ENCODE data around the gene TTC23.

The TTC23 gene

DNA sequence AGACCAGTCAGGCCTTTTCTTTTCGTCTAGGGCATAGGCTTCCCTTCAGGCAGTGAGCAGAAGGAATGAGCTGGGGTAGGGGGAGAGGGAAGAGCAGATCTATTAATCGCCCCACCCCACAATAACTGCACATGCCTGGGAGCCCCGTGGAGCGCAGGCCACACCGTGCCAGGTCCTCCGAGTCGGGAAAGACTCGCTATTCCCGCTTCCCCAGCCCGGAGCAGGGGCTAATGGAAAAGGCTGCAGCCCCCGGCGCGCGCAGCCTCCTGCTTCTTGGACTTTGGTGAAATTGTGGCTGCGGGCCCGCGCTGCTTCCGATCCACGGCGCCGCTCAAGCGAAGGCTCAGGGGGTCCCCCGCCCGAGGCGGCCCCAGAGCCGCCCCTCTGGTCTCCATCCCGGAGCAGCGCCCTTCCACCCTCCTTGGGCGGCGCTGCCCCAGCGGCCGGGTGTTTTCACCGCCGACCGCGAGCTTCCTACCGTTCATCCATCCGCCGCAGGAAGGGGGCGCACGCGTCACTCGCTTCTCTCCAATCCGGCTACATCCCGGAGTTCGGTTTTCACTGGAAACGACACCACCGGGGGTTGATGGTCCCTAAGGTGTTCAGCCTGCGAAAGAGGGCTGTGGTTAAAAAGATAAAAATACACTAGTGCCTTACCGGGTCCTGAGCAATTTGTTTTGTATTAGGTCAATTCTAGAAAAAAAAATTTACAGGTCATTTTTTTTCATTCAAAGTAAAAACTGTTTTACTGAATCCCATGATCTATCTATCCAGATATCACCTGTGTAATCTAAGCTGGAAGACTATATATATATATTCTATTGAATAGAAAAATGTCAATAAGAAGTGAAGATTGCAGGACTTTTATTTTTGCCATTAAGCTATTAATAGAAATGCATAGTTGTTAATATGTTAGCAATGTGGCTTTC, 148.9 kb downstream of the TTC23 start:
- peak; percentile 69 for DNase-seq

DNA sequence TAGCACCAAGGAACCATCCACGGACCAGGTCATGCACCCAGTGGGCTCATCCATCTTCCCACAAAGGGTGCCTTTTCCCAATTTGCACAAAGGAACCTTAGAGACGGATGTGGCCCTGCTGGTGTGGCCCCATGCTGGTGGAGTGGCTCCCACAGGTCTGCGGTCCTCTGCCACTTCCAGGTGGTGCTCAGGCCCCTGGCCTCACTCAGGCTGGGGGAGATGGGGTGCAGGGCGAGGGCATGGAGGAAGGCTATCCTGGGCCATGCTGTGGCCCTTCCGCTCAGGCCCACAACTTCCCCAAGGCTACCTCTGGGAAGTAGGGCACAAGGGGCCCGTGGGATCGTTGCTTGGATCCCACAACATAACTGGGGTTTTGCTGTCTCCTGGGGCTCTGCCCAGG, 149.7 kb downstream of the TTC23 start:
- DNase-seq = no peak

DNA sequence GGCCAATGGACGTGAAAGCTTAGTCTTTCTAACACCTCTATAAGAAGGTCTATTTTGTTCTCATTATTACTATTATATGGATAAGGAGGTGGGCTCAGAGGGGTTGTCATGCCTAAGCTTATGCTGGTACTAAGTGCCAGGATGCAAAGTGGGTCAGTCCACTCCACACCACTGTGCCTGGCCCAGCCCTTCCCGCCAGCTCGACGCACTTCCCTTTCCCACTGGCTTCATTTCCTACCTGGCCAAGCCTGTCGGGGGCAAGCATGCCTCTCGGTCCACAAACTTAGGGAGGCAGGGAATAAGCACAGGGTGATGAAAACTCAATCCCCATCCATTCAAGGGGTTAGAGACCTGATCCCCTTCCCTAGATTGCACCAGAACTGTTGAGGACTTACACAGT, 150.4 kb downstream of the TTC23 start:
- DNase-seq = no peak

DNA sequence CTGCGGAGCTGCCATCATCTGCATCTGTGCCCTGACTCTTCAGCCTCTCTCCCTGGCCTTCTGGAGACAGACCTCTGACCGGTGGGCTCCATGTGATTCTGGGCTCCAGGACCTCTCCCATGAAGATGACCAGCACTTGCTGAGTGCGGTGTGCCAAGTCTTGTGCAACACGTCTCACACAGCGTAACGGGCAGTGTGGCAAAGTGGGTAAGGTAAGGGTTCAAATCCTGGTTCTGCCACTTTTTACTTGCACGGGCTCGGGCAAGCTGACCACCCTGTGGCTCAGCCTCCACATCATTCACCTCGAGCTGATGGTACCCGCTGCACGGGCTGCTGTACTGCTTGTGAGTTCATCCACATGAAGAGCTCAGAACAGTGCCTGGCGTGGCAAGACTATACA, 151.0 kb downstream of the TTC23 start:
- no peak for DNase-seq

DNA sequence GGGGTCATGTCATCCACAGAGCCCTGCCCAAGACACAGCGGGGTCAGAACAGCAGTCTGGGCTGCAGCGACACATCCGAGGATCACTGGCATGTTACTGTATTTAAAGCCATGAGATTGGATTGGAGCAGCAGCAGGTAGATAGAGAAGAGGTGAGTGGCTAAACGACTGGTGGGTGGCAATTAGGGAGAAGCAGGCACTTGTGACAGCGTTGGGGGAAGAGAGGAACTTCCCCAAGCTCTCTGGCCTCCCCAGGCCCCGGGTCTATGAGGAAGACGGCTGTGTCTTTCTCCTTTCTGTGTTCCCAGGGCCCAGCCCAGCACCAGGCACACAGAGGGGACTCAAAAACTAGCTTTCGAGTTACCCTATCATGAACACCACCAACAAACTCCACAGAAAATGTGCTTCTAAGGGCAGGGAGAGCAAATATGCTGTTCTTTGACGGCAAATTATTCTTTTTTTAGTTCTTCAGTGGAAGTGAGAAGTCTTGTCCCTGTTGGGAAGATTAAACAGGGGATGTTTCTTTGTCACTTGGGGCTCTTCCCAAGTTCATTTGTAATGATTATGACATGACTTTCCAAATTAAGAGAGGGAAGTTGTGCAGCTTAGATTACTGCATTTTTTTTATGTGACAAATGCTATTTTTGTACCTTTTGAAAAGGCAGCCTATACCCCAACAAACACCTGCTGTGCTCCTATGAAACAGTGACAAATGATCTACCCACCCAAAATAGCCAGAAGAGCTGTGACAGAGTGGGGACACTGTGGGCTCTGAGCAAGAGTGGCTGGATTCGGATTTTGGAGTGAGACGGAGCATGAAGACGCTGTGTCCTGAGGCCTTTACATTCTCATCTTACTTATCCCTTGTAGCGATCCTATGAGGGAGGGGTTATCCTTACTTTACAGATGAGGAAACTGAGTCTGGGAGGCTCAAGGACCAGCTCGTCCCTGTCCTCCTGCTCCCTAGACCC, 151.7 kb downstream of the TTC23 start:
- no peak for DNase-seq

DNA sequence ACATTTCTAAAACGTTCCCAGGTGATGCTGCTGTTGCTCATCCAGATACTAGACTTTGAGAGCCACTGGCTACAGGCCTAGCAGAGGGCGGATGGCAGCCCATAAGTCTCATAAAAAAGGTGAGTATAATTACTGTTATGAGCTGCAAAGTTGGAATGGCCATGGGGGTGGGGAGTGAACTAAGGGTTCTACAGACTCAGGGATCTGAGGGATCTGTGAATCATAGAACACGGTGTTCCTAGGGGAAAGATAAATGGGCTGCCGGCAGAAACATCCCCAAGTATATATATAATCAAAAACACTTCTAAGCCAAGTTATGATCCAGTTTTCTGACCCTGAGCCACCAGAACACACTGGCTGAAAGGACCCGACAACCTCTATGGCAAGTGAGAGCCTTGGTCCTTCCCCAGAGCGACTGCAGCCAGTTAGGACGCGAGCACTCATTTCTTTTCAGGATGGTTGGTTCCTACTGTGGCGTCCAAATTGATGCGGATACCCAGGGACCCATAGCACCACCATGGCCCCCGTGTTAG, 152.4 kb downstream of the TTC23 start:
- no peak for DNase-seq

DNA sequence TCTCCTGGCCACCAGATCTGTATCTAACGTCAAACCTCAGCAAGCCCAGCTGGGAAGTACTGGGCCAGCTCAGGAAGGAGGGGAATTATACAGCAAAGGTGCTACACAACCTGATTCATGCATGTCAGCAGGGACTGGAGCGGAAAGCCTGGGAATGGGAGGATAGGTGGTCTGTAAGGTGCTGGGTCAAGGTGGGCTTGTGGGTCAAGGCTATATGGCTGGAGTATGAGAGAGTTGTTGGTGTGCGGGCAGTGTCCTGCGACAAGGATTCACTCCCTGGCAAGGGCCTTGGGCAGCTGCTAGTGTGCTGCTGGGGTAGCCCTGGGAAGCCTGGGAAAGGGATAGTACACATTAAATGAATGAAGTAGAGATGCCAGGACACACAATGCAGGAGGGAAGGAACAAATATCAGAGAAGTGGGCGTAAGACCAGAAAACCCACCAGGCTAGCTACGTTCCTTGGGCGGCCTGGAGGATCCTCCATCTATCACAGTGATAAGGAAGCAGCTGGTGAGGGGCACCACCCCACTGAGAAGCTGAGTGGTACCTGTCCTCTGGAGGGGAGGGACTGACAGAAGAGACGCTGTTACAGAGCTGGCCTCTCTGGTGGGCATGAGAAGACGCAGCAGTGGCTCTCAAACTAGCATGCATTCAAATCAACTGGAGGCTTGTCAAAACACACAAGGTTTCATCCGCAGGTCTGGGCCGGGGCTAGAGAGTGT, 153.0 kb downstream of the TTC23 start:
- no peak for DNase-seq

DNA sequence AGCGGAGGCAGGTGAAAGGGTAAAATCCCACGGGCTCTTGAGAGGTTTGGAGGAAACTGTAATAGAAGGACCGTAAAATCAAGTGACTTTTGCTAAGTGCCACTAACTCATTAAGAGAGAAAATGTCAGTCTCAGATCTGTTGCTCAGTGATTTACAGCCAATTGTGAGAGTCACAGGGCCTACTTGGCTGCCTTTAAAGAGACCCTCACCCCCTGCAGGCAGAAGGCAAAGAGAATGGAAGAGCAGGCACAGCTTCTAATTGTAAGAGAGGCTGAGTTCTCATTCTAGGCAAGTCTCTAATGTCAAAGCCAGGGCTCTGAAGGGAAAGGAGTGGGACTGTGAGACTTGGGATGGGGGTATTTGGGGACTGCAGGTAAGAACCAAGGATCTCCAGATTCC, 153.8 kb downstream of the TTC23 start:
- no peak for DNase-seq

DNA sequence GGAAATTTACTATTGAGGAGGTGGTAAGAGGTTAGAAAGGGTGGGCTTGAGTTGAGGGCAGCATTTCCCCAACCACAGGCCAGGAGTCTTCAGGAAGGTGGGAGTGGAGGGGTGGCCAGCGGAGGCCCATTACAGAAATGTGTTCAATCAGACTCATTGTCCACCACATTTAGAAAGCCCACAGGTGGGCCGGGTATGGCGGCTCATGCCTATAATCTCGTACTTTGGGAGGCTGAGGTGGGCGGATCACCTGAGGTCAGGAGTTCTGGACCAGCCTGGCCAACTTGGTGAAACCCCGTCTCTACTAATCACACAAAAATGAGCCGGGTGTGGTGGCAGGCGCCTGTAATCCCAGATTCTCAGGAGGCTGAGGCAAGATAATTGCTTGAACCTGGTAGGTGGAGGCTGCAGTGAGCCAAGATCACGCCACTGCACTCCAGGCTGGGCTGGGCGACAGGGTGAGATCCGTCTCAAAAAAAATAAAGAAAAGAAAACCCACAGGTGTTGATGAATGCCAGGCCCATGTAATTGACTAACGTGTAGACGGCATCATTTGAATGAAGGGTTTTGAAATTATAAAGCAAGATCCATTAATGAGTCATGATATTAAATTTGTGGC, 156.7 kb downstream of the TTC23 start:
- DNase-seq = no peak

DNA sequence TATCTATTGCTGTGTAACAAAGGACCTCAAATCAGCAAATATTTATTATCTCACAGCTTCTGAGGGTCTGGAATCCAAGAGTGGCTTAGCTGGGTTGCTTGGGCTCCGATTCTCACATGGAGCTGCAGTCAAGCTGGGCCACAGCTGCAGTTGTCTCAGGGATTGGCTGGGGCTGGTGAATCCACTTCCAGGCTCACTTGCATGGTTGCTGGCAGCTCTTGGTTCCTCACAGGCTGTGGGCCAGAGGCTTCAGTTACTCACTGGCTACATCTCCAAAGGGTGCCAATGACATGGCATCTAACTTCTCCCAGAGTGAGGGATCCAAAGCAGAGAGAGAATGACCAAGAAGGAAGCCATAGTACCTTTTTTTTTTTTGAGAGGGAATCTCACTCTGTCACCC, 158.4 kb downstream of the TTC23 start:
- no peak for DNase-seq

DNA sequence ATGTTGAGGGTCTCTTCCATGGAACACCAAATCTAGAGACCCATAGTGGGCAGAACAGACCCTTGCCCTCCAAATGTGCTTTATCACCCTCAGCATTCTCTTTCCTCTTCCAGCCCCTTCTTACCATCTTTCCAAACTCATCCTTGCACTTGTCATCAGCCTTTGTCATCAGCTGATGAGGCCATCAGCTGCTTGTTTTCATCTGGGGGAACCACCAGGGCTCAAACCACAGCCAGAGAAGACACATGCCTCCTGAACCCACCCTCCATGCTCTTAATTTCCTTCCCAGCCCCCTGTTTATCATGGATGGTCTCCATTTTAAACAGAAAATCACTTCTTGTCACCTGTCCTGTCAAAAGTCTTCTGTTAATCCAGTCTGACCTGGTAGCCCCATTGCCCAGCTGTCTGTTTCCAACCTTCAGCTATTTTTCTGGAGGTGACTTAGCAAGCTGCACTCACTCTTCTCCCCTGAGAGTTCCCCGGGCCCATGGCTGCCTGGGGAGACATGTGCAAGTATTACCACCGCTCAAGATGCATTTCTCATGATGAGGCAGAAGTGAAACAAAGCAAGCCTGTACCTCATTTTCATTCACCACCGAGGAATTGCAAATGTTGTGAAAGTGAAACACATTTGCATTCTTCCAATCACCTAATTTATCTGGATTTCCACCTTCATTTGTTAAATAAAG, 159.2 kb downstream of the TTC23 start:
- no peak for DNase-seq

DNA sequence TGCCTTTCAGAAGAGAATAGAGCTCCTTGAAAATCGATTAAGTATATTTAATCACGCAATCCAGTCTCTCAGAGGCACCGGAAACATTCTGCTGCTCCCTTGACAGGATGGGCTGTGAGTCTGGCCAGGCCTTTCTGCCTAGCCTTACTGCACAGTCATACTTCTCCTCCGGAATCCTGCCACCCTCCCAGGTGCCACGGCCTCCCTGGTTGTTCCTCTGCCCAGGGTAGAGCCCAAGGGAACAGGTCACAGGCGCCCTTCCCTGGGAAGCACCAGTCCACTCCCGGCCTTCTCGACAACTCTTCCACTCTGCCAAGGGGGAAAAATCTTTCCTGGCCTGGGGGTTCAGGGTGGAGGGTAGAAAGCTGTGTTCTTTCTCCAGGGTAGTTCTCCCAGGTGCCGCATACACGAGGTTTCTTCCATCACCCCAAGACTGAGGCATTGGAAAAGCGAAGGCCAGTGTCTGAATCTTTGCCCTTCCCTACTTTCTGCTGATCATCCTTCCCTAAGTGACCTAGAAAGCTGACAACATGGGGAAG, 161.9 kb downstream of the TTC23 start:
- no peak for DNase-seq

DNA sequence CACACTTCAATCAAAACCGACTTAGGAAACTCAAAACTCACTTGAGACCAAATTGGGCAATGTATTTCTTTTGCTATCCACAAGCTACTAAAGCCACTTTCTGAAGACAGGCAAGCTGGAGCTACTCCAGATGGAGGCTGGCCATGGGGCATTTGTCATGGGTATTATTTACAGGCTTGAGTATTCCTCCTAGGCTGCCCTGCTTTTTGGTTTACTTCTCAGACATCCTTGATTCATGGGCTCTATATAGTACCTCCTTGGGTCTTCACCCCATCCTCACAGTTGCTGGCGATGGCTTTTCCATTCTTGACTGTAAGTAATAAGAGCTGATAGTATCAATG, 163.1 kb downstream of the TTC23 start:
- no peak for DNase-seq
